Endothelial cell of umbilical vein (primary cell): ENCODE data around the gene DMXL1. TPM values are rescaled to one million over a fixed set of nuclear protein-coding genes. Genes with fewer than 3 reads are reported as not detected.

Experiments used
- BruUV-seq: library from RNA; stranded (reverse); fragments of 400-500 nt; replicated peaks from 2 replicates; lab custom pipeline; 2021; lab: Mats Ljungman, UMichigan
- CTCF ChIA-PET: fragments of 300-600, 350-600 bp; sonication (Branson Sonifier 250); formaldehyde crosslinking; loops from one replicate; lab custom pipeline; 2021; ENCODE audit warnings: antibody characterized with exemption, inconsistent platforms; lab: Charles Lee
- POLR2A ChIA-PET: fragments of 300-600, 350-600 bp; sonication (Branson Sonifier 250); formaldehyde crosslinking; loops from one replicate; lab custom pipeline; 2021; ENCODE audit warnings: antibody characterized with exemption, inconsistent platforms; lab: Charles Lee
- DNase-seq: peaks from one replicate; pipeline ENCODE4 v3.0.0-alpha.2; 2011; ENCODE audit warnings: low read depth, low spot score
- FAIRE-seq: peaks from 2 replicates; lab custom pipeline; 2011; peaks lifted over from hg19 to GRCh38; lab: Jason Lieb, UNC
- H2AFZ ChIP-seq: 2 replicates; pipeline ENCODE4 v1.6.0; 2012; ENCODE audit warnings: low read depth, low read length, control low read depth, inconsistent platforms
- H3K27ac ChIP-seq: 2 replicates; pipeline ENCODE4 v1.5.1; 2011; ENCODE audit warnings: low read depth, mild to moderate bottlenecking, control low read depth, low read length, moderate library complexity; ENCODE audit not compliant: insufficient read depth
- H3K27me3 ChIP-seq, 2 experiments: 2 replicates each; pipeline versions ENCODE4 v1.6.0 to v1.6.1; 2011; ENCODE audit warnings: low read length in 2 of 2, mixed read lengths in 1 of 2; ENCODE audit not compliant: control insufficient read depth in 2 of 2, insufficient read depth in 2 of 2
- H3K36me3 ChIP-seq, 2 experiments: 2 replicates in 1 of 2; 3 replicates in 1 of 2; pipeline ENCODE4 v1.5.1; 2011; ENCODE audit warnings: low read length in 2 of 2, mild to moderate bottlenecking in 1 of 2, moderate library complexity in 1 of 2; ENCODE audit not compliant: control insufficient read depth in 2 of 2, insufficient read depth in 2 of 2; ENCODE audit errors: extremely low read depth in 1 of 2
- H3K4me1 ChIP-seq: 3 replicates; pipeline ENCODE4 v1.5.1; 2011; ENCODE audit warnings: mild to moderate bottlenecking, low read length; ENCODE audit not compliant: control insufficient read depth, insufficient read depth; ENCODE audit errors: extremely low read depth
- H3K4me2 ChIP-seq: 2 replicates; pipeline ENCODE4 v1.6.1; 2011; ENCODE audit warnings: low read length, control low read depth, mixed read lengths; ENCODE audit not compliant: insufficient read depth
- H3K4me3 ChIP-seq, 3 experiments: fragments of 200-600 bp in 1 of 3; sonication (generic), shearing (Covaris generic) in 1 of 3; replicated peaks in 1 of 3; 2 replicates each; pipeline ENCODE4 v1.5.1; 2011 to 2016; ENCODE audit warnings: control low read depth in 3 of 3, low read length in 3 of 3, mild to moderate bottlenecking in 2 of 3, inconsistent platforms in 1 of 3, low read depth in 1 of 3, moderate library complexity in 1 of 3; ENCODE audit not compliant: insufficient read depth in 1 of 3
- H3K79me2 ChIP-seq: 2 replicates; pipeline ENCODE4 v1.6.0; 2012; ENCODE audit warnings: low read length, inconsistent platforms; ENCODE audit not compliant: control insufficient read depth, insufficient read depth
- H3K9ac ChIP-seq: replicated peaks from 2 replicates; pipeline ENCODE3; 2011; ENCODE audit warnings: low read length, control low read depth; ENCODE audit not compliant: insufficient read depth; ENCODE audit errors: extremely low read depth
- H3K9me1 ChIP-seq: replicated peaks from 3 replicates; pipeline ENCODE4 v1.6.0; 2011; ENCODE audit warnings: mild to moderate bottlenecking, low read length; ENCODE audit not compliant: control insufficient read depth, insufficient read depth; ENCODE audit errors: extremely low read depth
- H3K9me3 ChIP-seq: replicated peaks from 2 replicates; pipeline ENCODE4 v1.5.1; 2012; ENCODE audit warnings: low read length, inconsistent platforms; ENCODE audit not compliant: control insufficient read depth, insufficient read depth
- H4K20me1 ChIP-seq: replicated peaks from 2 replicates; pipeline ENCODE3; 2011; ENCODE audit warnings: mild to moderate bottlenecking, low read length; ENCODE audit not compliant: control insufficient read depth, insufficient read depth; ENCODE audit errors: extremely low read depth
- EZH2 ChIP-seq: IDR thresholded peaks from 2 replicates; pipeline ENCODE4 v1.6.1; 2012; ENCODE audit warnings: borderline replicate concordance, low read depth, mild to moderate bottlenecking, moderate library complexity, low read length, inconsistent platforms; ENCODE audit not compliant: severe bottlenecking
- FOS ChIP-seq: IDR thresholded peaks from 2 replicates; pipeline ENCODE4 v1.6.1; 2011; ENCODE audit warnings: mild to moderate bottlenecking, low read length, moderate library complexity, borderline replicate concordance; ENCODE audit not compliant: insufficient read depth
- GATA2 ChIP-seq: IDR thresholded peaks from 2 replicates; pipeline ENCODE4 v1.7.0; 2011; ENCODE audit warnings: low read depth, mild to moderate bottlenecking, moderate library complexity, mixed read lengths, low read length; ENCODE audit not compliant: insufficient read length, insufficient read depth
- JUN ChIP-seq: IDR thresholded peaks from 2 replicates; pipeline ENCODE4 v1.6.1; 2011; ENCODE audit warnings: borderline replicate concordance, low read depth; ENCODE audit not compliant: insufficient read length, insufficient read depth
- MYC ChIP-seq: IDR thresholded peaks from one replicate; pipeline ENCODE4 v1.6.1; 2011; ENCODE audit warnings: mild to moderate bottlenecking, low read depth, low read length
- POLR2A ChIP-seq: IDR thresholded peaks from 2 replicates; pipeline ENCODE4 v1.6.1; 2012; ENCODE audit warnings: low read depth, mild to moderate bottlenecking, control low read depth, low read length
- POLR2AphosphoS5 ChIP-seq: IDR thresholded peaks from 2 replicates; pipeline ENCODE4 v1.6.1; 2012; ENCODE audit warnings: low read depth, mild to moderate bottlenecking, control low read depth, low read length, moderate library complexity; ENCODE audit not compliant: insufficient read depth
- dilution Hi-C: fragments of 300-500 bp; cut with MboI; formaldehyde crosslinking; loops from one replicate; pipeline ENCODE4 v1.15.0; 2019; ENCODE audit warnings: low sequenced_read_pairs; ENCODE audit not compliant: extremely low pct_ligation_motif_present
- intact Hi-C: fragments of 100-400 bp; cut with micrococcal nuclease; formaldehyde crosslinking; loops from one replicate; pipeline ENCODE4 v1.10.0; 2022
- polyA plus RNA-seq, 4 experiments: library from polyadenylated mRNA; depleted of rRNA in 3 of 4; stranded (reverse) in 3 of 4; unstranded in 1 of 4; fragments of >200 nt; gene quantifications; 2 replicates each; pipeline versions ENCODE4 v1.2.1 to v1.2.3, GENCODE V29; 2011 to 2012; ENCODE audit warnings: missing spikeins in 1 of 4
- total RNA-seq: library from RNA; stranded (reverse); gene quantifications from 2 replicates; pipeline ENCODE4 v1.2.3, GENCODE V29; 2021
- TF ChIP-seq, protein P1 (sequence below): IDR thresholded peaks from 2 replicates; pipeline ENCODE4 v1.6.1; 2011; ENCODE audit not compliant: insufficient read depth, insufficient read length
- TF ChIP-seq, protein P2 (sequence below), 2 donors: IDR thresholded peaks; 1 replicate in 1 of 2; 2 replicates in 1 of 2; pipeline ENCODE4 v1.5.1; 2011; ENCODE audit warnings: low read length in 2 of 2, mild to moderate bottlenecking in 2 of 2, moderate library complexity in 2 of 2, control low read depth in 1 of 2, inconsistent platforms in 1 of 2, low read depth in 1 of 2; ENCODE audit not compliant: insufficient read depth in 1 of 2; ENCODE audit errors: extremely low read depth in 1 of 2

DMXL1 gene
- total and polyA plus RNA-seq, 2 donors (not counting 3 experiments of a cell fraction or from before 2014, with no cell fraction given), result 5.4 to 24.7 TPM

DNA sequence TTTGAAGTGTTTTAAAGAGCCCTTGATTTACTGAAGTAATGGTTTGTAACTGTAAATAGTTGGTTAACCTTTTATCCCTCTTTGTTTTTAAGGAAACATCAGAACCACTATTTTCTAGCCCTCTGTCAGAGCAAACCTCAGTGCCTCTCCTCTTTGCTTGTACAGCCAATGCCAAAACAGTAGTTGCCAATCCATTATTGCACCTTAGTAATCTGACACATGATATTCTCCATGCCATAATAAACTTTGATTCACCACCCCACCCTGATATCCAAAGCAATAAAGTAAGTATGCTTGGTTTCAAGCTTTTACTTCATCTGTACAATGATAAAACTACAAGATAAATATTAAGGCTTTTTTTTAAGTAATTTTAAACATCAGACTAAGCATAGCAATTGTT is 100.8 kb downstream of the DMXL1 start:
- H3K27ac ChIP-seq, result no peak overlapping the region
- BruUV-seq, result no TSS peak
- H3K79me2 ChIP-seq, result no peaks in the 10 kb centered on the region
- H3K4me1 ChIP-seq, result peaks cover 10% of the 10 kb centered on the region
- dilution Hi-C loops, result no loop called here
- no peaks in the 10 kb centered on the region for H3K9me3 ChIP-seq
- DNase-seq (no peak), FAIRE-seq (no peak)
- H2AFZ ChIP-seq, result no peak overlapping the region
- H3K36me3 ChIP-seq, result no peaks in the 10 kb centered on the region
- H3K27me3 ChIP-seq, result no peaks in the 10 kb centered on the region
- H3K9ac ChIP-seq, result no peak overlapping the region
- TF ChIP-seq, protein P1, sequence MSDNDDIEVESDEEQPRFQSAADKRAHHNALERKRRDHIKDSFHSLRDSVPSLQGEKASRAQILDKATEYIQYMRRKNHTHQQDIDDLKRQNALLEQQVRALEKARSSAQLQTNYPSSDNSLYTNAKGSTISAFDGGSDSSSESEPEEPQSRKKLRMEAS, result no peak
- TF ChIP-seq JUN, result no peak
- no peak for TF ChIP-seq GATA2
- no peak for TF ChIP-seq MYC
- TF ChIP-seq POLR2AphosphoS5, result no peak
- TF ChIP-seq, protein P2, sequence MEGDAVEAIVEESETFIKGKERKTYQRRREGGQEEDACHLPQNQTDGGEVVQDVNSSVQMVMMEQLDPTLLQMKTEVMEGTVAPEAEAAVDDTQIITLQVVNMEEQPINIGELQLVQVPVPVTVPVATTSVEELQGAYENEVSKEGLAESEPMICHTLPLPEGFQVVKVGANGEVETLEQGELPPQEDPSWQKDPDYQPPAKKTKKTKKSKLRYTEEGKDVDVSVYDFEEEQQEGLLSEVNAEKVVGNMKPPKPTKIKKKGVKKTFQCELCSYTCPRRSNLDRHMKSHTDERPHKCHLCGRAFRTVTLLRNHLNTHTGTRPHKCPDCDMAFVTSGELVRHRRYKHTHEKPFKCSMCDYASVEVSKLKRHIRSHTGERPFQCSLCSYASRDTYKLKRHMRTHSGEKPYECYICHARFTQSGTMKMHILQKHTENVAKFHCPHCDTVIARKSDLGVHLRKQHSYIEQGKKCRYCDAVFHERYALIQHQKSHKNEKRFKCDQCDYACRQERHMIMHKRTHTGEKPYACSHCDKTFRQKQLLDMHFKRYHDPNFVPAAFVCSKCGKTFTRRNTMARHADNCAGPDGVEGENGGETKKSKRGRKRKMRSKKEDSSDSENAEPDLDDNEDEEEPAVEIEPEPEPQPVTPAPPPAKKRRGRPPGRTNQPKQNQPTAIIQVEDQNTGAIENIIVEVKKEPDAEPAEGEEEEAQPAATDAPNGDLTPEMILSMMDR (IDR thresholded peaks at IDR 0.05; ENCODE audit: extremely low read depth in 1 of 2, insufficient read depth in 1 of 2, low read depth in 1 of 2, low read length in 2 of 2), result no peak
- no peak for TF ChIP-seq FOS
- no peak for TF ChIP-seq POLR2A
- TF ChIP-seq EZH2, result no peak
- ChIA-PET CTCF (no interaction called here), POLR2A (no interaction called here)
- no peaks in the 10 kb centered on the region for H4K20me1 ChIP-seq
- no peak overlapping the region for H3K4me2 ChIP-seq
- H3K9me1 ChIP-seq, result no peaks in the 10 kb centered on the region
- intact Hi-C loops, result no loop called here
- H3K4me3 ChIP-seq, result no peak overlapping the region
